ENCODE results near the gene LHX1.

- TF ChIP-seq RXRA (IDR thresholded peaks at IDR 0.05; ENCODE audit: borderline replicate concordance, low read depth): no peak
- TF ChIP-seq, protein P1, sequence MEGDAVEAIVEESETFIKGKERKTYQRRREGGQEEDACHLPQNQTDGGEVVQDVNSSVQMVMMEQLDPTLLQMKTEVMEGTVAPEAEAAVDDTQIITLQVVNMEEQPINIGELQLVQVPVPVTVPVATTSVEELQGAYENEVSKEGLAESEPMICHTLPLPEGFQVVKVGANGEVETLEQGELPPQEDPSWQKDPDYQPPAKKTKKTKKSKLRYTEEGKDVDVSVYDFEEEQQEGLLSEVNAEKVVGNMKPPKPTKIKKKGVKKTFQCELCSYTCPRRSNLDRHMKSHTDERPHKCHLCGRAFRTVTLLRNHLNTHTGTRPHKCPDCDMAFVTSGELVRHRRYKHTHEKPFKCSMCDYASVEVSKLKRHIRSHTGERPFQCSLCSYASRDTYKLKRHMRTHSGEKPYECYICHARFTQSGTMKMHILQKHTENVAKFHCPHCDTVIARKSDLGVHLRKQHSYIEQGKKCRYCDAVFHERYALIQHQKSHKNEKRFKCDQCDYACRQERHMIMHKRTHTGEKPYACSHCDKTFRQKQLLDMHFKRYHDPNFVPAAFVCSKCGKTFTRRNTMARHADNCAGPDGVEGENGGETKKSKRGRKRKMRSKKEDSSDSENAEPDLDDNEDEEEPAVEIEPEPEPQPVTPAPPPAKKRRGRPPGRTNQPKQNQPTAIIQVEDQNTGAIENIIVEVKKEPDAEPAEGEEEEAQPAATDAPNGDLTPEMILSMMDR (IDR thresholded peaks at IDR 0.05): no peak
- TF ChIP-seq ELF1 (IDR thresholded peaks at IDR 0.05): no peak
- no peak for TF ChIP-seq FOXM1 (IDR thresholded peaks at IDR 0.05; ENCODE audit: low read depth)
- no peak for TF ChIP-seq FOSL2 (IDR thresholded peaks at IDR 0.05; ENCODE audit: borderline replicate concordance, low read depth)
- no peak for TF ChIP-seq YY1 (IDR thresholded peaks at IDR 0.05; ENCODE audit: low read depth)
- no peak for TF ChIP-seq SIN3A (IDR thresholded peaks at IDR 0.05; ENCODE audit: borderline replicate concordance, low read depth, low read length)
- TF ChIP-seq ZBTB33 (IDR thresholded peaks at IDR 0.05; ENCODE audit: borderline replicate concordance, low read depth): no peak
- TF ChIP-seq EZH2phosphoT487 (IDR thresholded peaks at IDR 0.05; ENCODE audit: borderline replicate concordance, low read depth): no peak
- no peak for TF ChIP-seq GABPA (IDR thresholded peaks at IDR 0.05; ENCODE audit: low read depth)
Observed at GRCh38 chr17:36951084-36951789, 14.0 kb downstream of the LHX1 start.
